ENCODE results near the gene HLA-DPA1. TPM values are rescaled to one million over a fixed set of nuclear protein-coding genes. Genes with fewer than 3 reads are reported as not detected.

Gene HLA-DPA1
- 10 to 100 TPM in 1 of 2 donors, 1 to 10 TPM in 1; 7.8 to 27.2 TPM for polyA plus RNA-seq

- peak within 1 kb of the TSS; percentile 3 to 47 for H3K27ac ChIP-seq (ENCODE audit: low read depth in 2 of 2, low read length in 1 of 2)
- no peaks in the 10 kb centered on the region for H3K9me3 ChIP-seq (ENCODE audit: control insufficient read depth in 2 of 2, insufficient read depth in 1 of 2, low read depth in 1 of 2, low read length in 1 of 2)
- no peaks in the 10 kb centered on the region for H3K4me1 ChIP-seq (ENCODE audit: control insufficient read depth in 2 of 2, insufficient read depth in 2 of 2, low read length in 1 of 2)
- peak within 1 kb of the TSS; percentile 5 to 39 for H3K4me3 ChIP-seq (ENCODE audit: low read depth in 1 of 2, low read length in 2 of 2)
- H3K27me3 ChIP-seq (ENCODE audit: control insufficient read depth in 1 of 2, insufficient read depth in 2 of 2, low read length in 2 of 2) = no peaks in the 10 kb centered on the region
- H3K36me3 ChIP-seq (ENCODE audit: control insufficient read depth in 2 of 2, insufficient read depth in 2 of 2, low read length in 1 of 2) = no peaks in the 10 kb centered on the region
- WGBS, 2 donors = 43 to 55% methylated on average over 8 of the region's 8 CpGs
Measured at GRCh38 chr6:33073431-33073871, at the start of gene HLA-DPA1. TSS of gene HLA-DPA1 (minus strand) at chr6:33073649.

GRCh38 chr6:33123181-33123580 is 49.7 kb upstream of the HLA-DPA1 start:
- WGBS, 2 donors = 70 to 74% methylated on average over 6 of the region's 6 CpGs
- H3K36me3 ChIP-seq (ENCODE audit: control insufficient read depth in 2 of 2, insufficient read depth in 2 of 2, low read length in 1 of 2) = no peaks in the 10 kb centered on the region
- no peak overlapping the region for H3K4me3 ChIP-seq (ENCODE audit: low read depth in 1 of 2, low read length in 2 of 2)

GRCh38 chr6:33120001-33120400 is 46.6 kb upstream of the HLA-DPA1 start:
- Histone ChIP-seq H3K9me3 (ENCODE audit: control insufficient read depth in 2 of 2, insufficient read depth in 1 of 2, low read depth in 1 of 2, low read length in 1 of 2) (peaks cover 2 to 4% of the 10 kb centered on the region in 2 donors), H3K27me3 (ENCODE audit: control insufficient read depth in 1 of 2, insufficient read depth in 2 of 2, low read length in 2 of 2) (peaks cover 0 to 9% of the 10 kb centered on the region in 2 donors), H3K36me3 (ENCODE audit: control insufficient read depth in 2 of 2, insufficient read depth in 2 of 2, low read length in 1 of 2) (no peaks in the 10 kb centered on the region), H3K4me1 (ENCODE audit: control insufficient read depth in 2 of 2, insufficient read depth in 2 of 2, low read length in 1 of 2) (no peaks in the 10 kb centered on the region), H3K4me3 (ENCODE audit: low read depth in 1 of 2, low read length in 2 of 2) (no peak overlapping the region), H3K27ac (ENCODE audit: low read depth in 2 of 2, low read length in 1 of 2) (no peak overlapping the region)
- 52 to 58% methylated on average over 3 of the region's 3 CpGs for WGBS, 2 donors

More at GRCh38 chr6:33123181-33123580, 49.7 kb upstream of the HLA-DPA1 start:
- H3K9me3 ChIP-seq (ENCODE audit: control insufficient read depth in 2 of 2, insufficient read depth in 1 of 2, low read depth in 1 of 2, low read length in 1 of 2) = peaks cover 2 to 4% of the 10 kb centered on the region in 2 donors
- no peak overlapping the region for H3K27ac ChIP-seq (ENCODE audit: low read depth in 2 of 2, low read length in 1 of 2)
- H3K4me1 ChIP-seq (ENCODE audit: control insufficient read depth in 2 of 2, insufficient read depth in 2 of 2, low read length in 1 of 2) = no peaks in the 10 kb centered on the region
- H3K27me3 ChIP-seq (ENCODE audit: control insufficient read depth in 1 of 2, insufficient read depth in 2 of 2, low read length in 2 of 2) = peaks cover 0 to 2% of the 10 kb centered on the region in 2 donors

- 0 to 1% methylated on average over 3 of the region's 3 CpGs for WGBS, 2 donors
- no peak overlapping the region for H3K4me3 ChIP-seq (ENCODE audit: low read depth in 1 of 2, low read length in 2 of 2)
- H3K27me3 ChIP-seq (ENCODE audit: control insufficient read depth in 1 of 2, insufficient read depth in 2 of 2, low read length in 2 of 2) = peaks cover 0 to 9% of the 10 kb centered on the region in 2 donors
- H3K36me3 ChIP-seq (ENCODE audit: control insufficient read depth in 2 of 2, insufficient read depth in 2 of 2, low read length in 1 of 2) = no peaks in the 10 kb centered on the region
- H3K27ac ChIP-seq (ENCODE audit: low read depth in 2 of 2, low read length in 1 of 2) = no peak overlapping the region
- H3K9me3 ChIP-seq (ENCODE audit: control insufficient read depth in 2 of 2, insufficient read depth in 1 of 2, low read depth in 1 of 2, low read length in 1 of 2) = no peaks in the 10 kb centered on the region
- no peaks in the 10 kb centered on the region for H3K4me1 ChIP-seq (ENCODE audit: control insufficient read depth in 2 of 2, insufficient read depth in 2 of 2, low read length in 1 of 2)
Measured at GRCh38 chr6:33118525-33119123, 45.2 kb upstream of the HLA-DPA1 start.

- peaks cover 0 to 9% of the 10 kb centered on the region in 2 donors for H3K27me3 ChIP-seq (ENCODE audit: control insufficient read depth in 1 of 2, insufficient read depth in 2 of 2, low read length in 2 of 2)
- WGBS, 2 donors = 19 to 24% methylated on average over 9 of the region's 9 CpGs
- H3K36me3 ChIP-seq (ENCODE audit: control insufficient read depth in 2 of 2, insufficient read depth in 2 of 2, low read length in 1 of 2) = no peaks in the 10 kb centered on the region
- no peak overlapping the region for H3K27ac ChIP-seq (ENCODE audit: low read depth in 2 of 2, low read length in 1 of 2)
- H3K4me3 ChIP-seq (ENCODE audit: low read depth in 1 of 2, low read length in 2 of 2) = no peak overlapping the region
- H3K4me1 ChIP-seq (ENCODE audit: control insufficient read depth in 2 of 2, insufficient read depth in 2 of 2, low read length in 1 of 2) = no peaks in the 10 kb centered on the region
- H3K9me3 ChIP-seq (ENCODE audit: control insufficient read depth in 2 of 2, insufficient read depth in 1 of 2, low read depth in 1 of 2, low read length in 1 of 2) = no peaks in the 10 kb centered on the region
Measured at GRCh38 chr6:33117811-33118277, 44.4 kb upstream of the HLA-DPA1 start.

GRCh38 chr6:33116841-33117711 is 43.6 kb upstream of the HLA-DPA1 start:
- Histone ChIP-seq H3K27me3 (ENCODE audit: control insufficient read depth in 1 of 2, insufficient read depth in 2 of 2, low read length in 2 of 2) (peaks cover 0 to 9% of the 10 kb centered on the region in 2 donors), H3K4me1 (ENCODE audit: control insufficient read depth in 2 of 2, insufficient read depth in 2 of 2, low read length in 1 of 2) (no peaks in the 10 kb centered on the region), H3K36me3 (ENCODE audit: control insufficient read depth in 2 of 2, insufficient read depth in 2 of 2, low read length in 1 of 2) (no peaks in the 10 kb centered on the region), H3K27ac (ENCODE audit: low read depth in 2 of 2, low read length in 1 of 2) (no peak overlapping the region), H3K9me3 (ENCODE audit: control insufficient read depth in 2 of 2, insufficient read depth in 1 of 2, low read depth in 1 of 2, low read length in 1 of 2) (no peaks in the 10 kb centered on the region), H3K4me3 (ENCODE audit: low read depth in 1 of 2, low read length in 2 of 2) (no peak overlapping the region)
- WGBS, 2 donors = 12% methylated on average over 32 of the region's 32 CpGs

- H3K27me3 ChIP-seq (ENCODE audit: control insufficient read depth in 1 of 2, insufficient read depth in 2 of 2, low read length in 2 of 2) = peaks cover 0 to 9% of the 10 kb centered on the region in 2 donors
- 7 to 17% methylated on average over 5 to 6 of the region's 6 CpGs for WGBS, 2 donors
- no peak overlapping the region for H3K4me3 ChIP-seq (ENCODE audit: low read depth in 1 of 2, low read length in 2 of 2)
- no peaks in the 10 kb centered on the region for H3K4me1 ChIP-seq (ENCODE audit: control insufficient read depth in 2 of 2, insufficient read depth in 2 of 2, low read length in 1 of 2)
- no peak overlapping the region for H3K27ac ChIP-seq (ENCODE audit: low read depth in 2 of 2, low read length in 1 of 2)
- no peaks in the 10 kb centered on the region for H3K36me3 ChIP-seq (ENCODE audit: control insufficient read depth in 2 of 2, insufficient read depth in 2 of 2, low read length in 1 of 2)
- no peaks in the 10 kb centered on the region for H3K9me3 ChIP-seq (ENCODE audit: control insufficient read depth in 2 of 2, insufficient read depth in 1 of 2, low read depth in 1 of 2, low read length in 1 of 2)
Measured at GRCh38 chr6:33116417-33116816, 43.0 kb upstream of the HLA-DPA1 start.

GRCh38 chr6:33114406-33114805 is 41.0 kb upstream of the HLA-DPA1 start:
- Histone ChIP-seq H3K27me3 (ENCODE audit: control insufficient read depth in 1 of 2, insufficient read depth in 2 of 2, low read length in 2 of 2) (peaks cover 0 to 9% of the 10 kb centered on the region in 2 donors), H3K9me3 (ENCODE audit: control insufficient read depth in 2 of 2, insufficient read depth in 1 of 2, low read depth in 1 of 2, low read length in 1 of 2) (no peaks in the 10 kb centered on the region), H3K36me3 (ENCODE audit: control insufficient read depth in 2 of 2, insufficient read depth in 2 of 2, low read length in 1 of 2) (no peaks in the 10 kb centered on the region), H3K4me3 (ENCODE audit: low read depth in 1 of 2, low read length in 2 of 2) (no peak overlapping the region), H3K27ac (ENCODE audit: low read depth in 2 of 2, low read length in 1 of 2) (no peak overlapping the region), H3K4me1 (ENCODE audit: control insufficient read depth in 2 of 2, insufficient read depth in 2 of 2, low read length in 1 of 2) (no peaks in the 10 kb centered on the region)

- no peak overlapping the region for H3K4me3 ChIP-seq (ENCODE audit: low read depth in 1 of 2, low read length in 2 of 2)
- WGBS, 2 donors = 59 to 69% methylated on average over 7 of the region's 7 CpGs
- H3K9me3 ChIP-seq (ENCODE audit: control insufficient read depth in 2 of 2, insufficient read depth in 1 of 2, low read depth in 1 of 2, low read length in 1 of 2) = no peaks in the 10 kb centered on the region
- H3K27ac ChIP-seq (ENCODE audit: low read depth in 2 of 2, low read length in 1 of 2) = no peak overlapping the region
- peaks cover 0 to 9% of the 10 kb centered on the region in 2 donors for H3K27me3 ChIP-seq (ENCODE audit: control insufficient read depth in 1 of 2, insufficient read depth in 2 of 2, low read length in 2 of 2)
- H3K4me1 ChIP-seq (ENCODE audit: control insufficient read depth in 2 of 2, insufficient read depth in 2 of 2, low read length in 1 of 2) = no peaks in the 10 kb centered on the region
- H3K36me3 ChIP-seq (ENCODE audit: control insufficient read depth in 2 of 2, insufficient read depth in 2 of 2, low read length in 1 of 2) = no peaks in the 10 kb centered on the region
Measured at GRCh38 chr6:33113755-33114154, 40.3 kb upstream of the HLA-DPA1 start.
